ENCODE results near the gene ZBTB20. TPM values are rescaled to one million over a fixed set of nuclear protein-coding genes. Genes with fewer than 3 reads are reported as not detected.

ZBTB20 gene
- polyA plus RNA-seq, 10 donors = 2.0 to 4.9 (median 3.7) TPM

- peak in 2 of 3 donors; percentile 16 to 38 for DNase-seq
Measured at GRCh38 chr3:115089481-115089880, 57.6 kb downstream of the ZBTB20 start.

- no peak for DNase-seq
Measured at GRCh38 chr3:115087512-115087911, 59.6 kb downstream of the ZBTB20 start.

- no peak for DNase-seq
Measured at GRCh38 chr3:115086344-115086743, 60.7 kb downstream of the ZBTB20 start.

- DNase-seq = peak in 2 of 3 donors; percentile 2 to 7
Measured at GRCh38 chr3:115085197-115085865, 61.8 kb downstream of the ZBTB20 start.

GRCh38 chr3:115084686-115085085, 62.4 kb downstream of the ZBTB20 start:
- no peak for DNase-seq

GRCh38 chr3:115082260-115082659, 64.8 kb downstream of the ZBTB20 start:
- no peak for DNase-seq

- DNase-seq = no peak
Measured at GRCh38 chr3:115081444-115081843, 65.6 kb downstream of the ZBTB20 start.

GRCh38 chr3:115077501-115078250, 69.4 kb downstream of the ZBTB20 start:
- no peak for DNase-seq

GRCh38 chr3:115074502-115074901, 72.6 kb downstream of the ZBTB20 start:
- DNase-seq = no peak

- no peak for DNase-seq
Measured at GRCh38 chr3:115072265-115073021, 74.6 kb downstream of the ZBTB20 start.

- DNase-seq = peak in 2 of 3 donors; percentile 1 to 9
Measured at GRCh38 chr3:115071601-115072000, 75.5 kb downstream of the ZBTB20 start.

- no peak for DNase-seq
Measured at GRCh38 chr3:115071166-115071565, 75.9 kb downstream of the ZBTB20 start.

GRCh38 chr3:115068799-115069198, 78.3 kb downstream of the ZBTB20 start:
- no peak for DNase-seq

GRCh38 chr3:115062412-115062956, 84.6 kb downstream of the ZBTB20 start:
- DNase-seq = peak in 1 of 3 donors; percentile 34

- peak in 1 of 3 donors; percentile 4 for DNase-seq
Measured at GRCh38 chr3:115062009-115062408, 85.1 kb downstream of the ZBTB20 start.

- DNase-seq = no peak
Measured at GRCh38 chr3:115052906-115053305, 94.2 kb downstream of the ZBTB20 start.

- no peak for DNase-seq
Measured at GRCh38 chr3:115042351-115042750, 104.7 kb downstream of the ZBTB20 start.

GRCh38 chr3:115040673-115041286, 106.3 kb downstream of the ZBTB20 start:
- peak in 2 of 3 donors; percentile 4 to 38 for DNase-seq

- no peak for DNase-seq
Measured at GRCh38 chr3:115040246-115040645, 106.8 kb downstream of the ZBTB20 start.

- DNase-seq = no peak
Measured at GRCh38 chr3:115038817-115039216, 108.3 kb downstream of the ZBTB20 start.

GRCh38 chr3:115022835-115023398, 124.2 kb downstream of the ZBTB20 start:
- no peak for DNase-seq

Data from muscle of back (tissue), 11 donors.